ENCODE measurements around the gene PPFIA1.

GRCh38 chr11:70305501-70305900 lies 35.0 kb downstream of the PPFIA1 start:
- TF ChIP-seq CTCF (conservative IDR thresholded peaks at IDR 0.05 in 1 of 2, IDR thresholded peaks at IDR 0.05 in 1 of 2; ENCODE audit: extremely low read depth in 1 of 2, insufficient read depth in 1 of 2, low read depth in 1 of 2, low read length in 2 of 2): no peak
- TF ChIP-seq EZH2 (IDR thresholded peaks at IDR 0.05; ENCODE audit: borderline replicate concordance, low read length): no peak
